HEK293T (cell line): ENCODE measurements around the gene SLC10A4.
"Not testable (repeated sequence)": the region's sequence is repeated elsewhere in the genome, so short reads cannot be mapped to it uniquely, and the experiment has no call there.

Experiments used
- CTCF ChIA-PET: fragments of 350-600 bp; formaldehyde crosslinking; extraction: SDS; loops from one replicate; lab custom pipeline; 2021; ENCODE audit warnings: antibody characterized with exemption, inconsistent platforms; lab: Yijun Ruan, JAX
- POLR2A ChIA-PET: fragments of 350-600 bp; formaldehyde crosslinking; extraction: SDS; loops from one replicate; lab custom pipeline; 2020; ENCODE audit warnings: antibody characterized with exemption, inconsistent platforms; lab: Yijun Ruan, JAX
- DNase-seq: peaks from one replicate; pipeline ENCODE4 v3.0.0; 2012; ENCODE audit warnings: mixed read lengths; ENCODE audit errors: extremely low spot score
- ARNT ChIP-seq: fragments of 450-650 bp; IDR thresholded peaks from 2 replicates; pipeline ENCODE4 v1.6.1; 2017; ENCODE audit warnings: mild to moderate bottlenecking
- BHLHE40 ChIP-seq: fragments of 450-650 bp; IDR thresholded peaks from 2 replicates; pipeline ENCODE4 v1.6.1; 2016; ENCODE audit warnings: mild to moderate bottlenecking, moderate library complexity, borderline replicate concordance
- CTBP1 ChIP-seq: fragments of 450-650 bp; IDR thresholded peaks from 2 replicates; pipeline ENCODE4 v1.6.1; 2016; ENCODE audit warnings: borderline replicate concordance
- ELF4 ChIP-seq: fragments of 450-650 bp; IDR thresholded peaks from 2 replicates; pipeline ENCODE4 v1.6.1; 2017; ENCODE audit warnings: antibody characterized with exemption
- FOXA1 ChIP-seq: fragments of 450-650 bp; IDR thresholded peaks from 2 replicates; pipeline ENCODE4 v1.6.1; 2016; ENCODE audit warnings: mild to moderate bottlenecking
- FOXK2 ChIP-seq: fragments of 450-650 bp; IDR thresholded peaks from 2 replicates; pipeline ENCODE4 v1.6.1; 2016; ENCODE audit warnings: mild to moderate bottlenecking
- FOXM1 ChIP-seq: fragments of 450-650 bp; IDR thresholded peaks from 2 replicates; pipeline ENCODE4 v1.6.1; 2017; ENCODE audit warnings: mild to moderate bottlenecking, borderline replicate concordance
- HDGF ChIP-seq: fragments of 450-650 bp; IDR thresholded peaks from 2 replicates; pipeline ENCODE4 v1.6.1; 2017; ENCODE audit warnings: antibody characterized with exemption, borderline replicate concordance
- L3MBTL2 ChIP-seq: fragments of 450-650 bp; conservative IDR thresholded peaks from 2 replicates; pipeline ENCODE4 v1.6.1; 2016; ENCODE audit warnings: mild to moderate bottlenecking
- LEF1 ChIP-seq: fragments of 450-650 bp; IDR thresholded peaks from 2 replicates; pipeline ENCODE4 v1.6.1; 2017; ENCODE audit warnings: mild to moderate bottlenecking, borderline replicate concordance
- NFRKB ChIP-seq: fragments of 450-650 bp; IDR thresholded peaks from 2 replicates; pipeline ENCODE4 v1.6.1; 2016; ENCODE audit warnings: mild to moderate bottlenecking, moderate library complexity
- SP1 ChIP-seq: fragments of 450-650 bp; IDR thresholded peaks from 2 replicates; pipeline ENCODE4 v1.6.1; 2017
- SUZ12 ChIP-seq: fragments of 450-650 bp; IDR thresholded peaks from 2 replicates; pipeline ENCODE4 v1.6.1; 2016; ENCODE audit warnings: mild to moderate bottlenecking
- TARDBP ChIP-seq: fragments of 450-650 bp; IDR thresholded peaks from 2 replicates; pipeline ENCODE4 v1.6.1; 2016
- ZNF384 ChIP-seq: fragments of 450-650 bp; IDR thresholded peaks from 2 replicates; pipeline ENCODE4 v1.6.1; 2016
- TF ChIP-seq, protein P1 (sequence below): fragments of 450-650 bp; IDR thresholded peaks from 2 replicates; pipeline ENCODE4 v1.6.1; 2016

Gene SLC10A4, protein sequence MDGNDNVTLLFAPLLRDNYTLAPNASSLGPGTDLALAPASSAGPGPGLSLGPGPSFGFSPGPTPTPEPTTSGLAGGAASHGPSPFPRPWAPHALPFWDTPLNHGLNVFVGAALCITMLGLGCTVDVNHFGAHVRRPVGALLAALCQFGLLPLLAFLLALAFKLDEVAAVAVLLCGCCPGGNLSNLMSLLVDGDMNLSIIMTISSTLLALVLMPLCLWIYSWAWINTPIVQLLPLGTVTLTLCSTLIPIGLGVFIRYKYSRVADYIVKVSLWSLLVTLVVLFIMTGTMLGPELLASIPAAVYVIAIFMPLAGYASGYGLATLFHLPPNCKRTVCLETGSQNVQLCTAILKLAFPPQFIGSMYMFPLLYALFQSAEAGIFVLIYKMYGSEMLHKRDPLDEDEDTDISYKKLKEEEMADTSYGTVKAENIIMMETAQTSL

DNA sequence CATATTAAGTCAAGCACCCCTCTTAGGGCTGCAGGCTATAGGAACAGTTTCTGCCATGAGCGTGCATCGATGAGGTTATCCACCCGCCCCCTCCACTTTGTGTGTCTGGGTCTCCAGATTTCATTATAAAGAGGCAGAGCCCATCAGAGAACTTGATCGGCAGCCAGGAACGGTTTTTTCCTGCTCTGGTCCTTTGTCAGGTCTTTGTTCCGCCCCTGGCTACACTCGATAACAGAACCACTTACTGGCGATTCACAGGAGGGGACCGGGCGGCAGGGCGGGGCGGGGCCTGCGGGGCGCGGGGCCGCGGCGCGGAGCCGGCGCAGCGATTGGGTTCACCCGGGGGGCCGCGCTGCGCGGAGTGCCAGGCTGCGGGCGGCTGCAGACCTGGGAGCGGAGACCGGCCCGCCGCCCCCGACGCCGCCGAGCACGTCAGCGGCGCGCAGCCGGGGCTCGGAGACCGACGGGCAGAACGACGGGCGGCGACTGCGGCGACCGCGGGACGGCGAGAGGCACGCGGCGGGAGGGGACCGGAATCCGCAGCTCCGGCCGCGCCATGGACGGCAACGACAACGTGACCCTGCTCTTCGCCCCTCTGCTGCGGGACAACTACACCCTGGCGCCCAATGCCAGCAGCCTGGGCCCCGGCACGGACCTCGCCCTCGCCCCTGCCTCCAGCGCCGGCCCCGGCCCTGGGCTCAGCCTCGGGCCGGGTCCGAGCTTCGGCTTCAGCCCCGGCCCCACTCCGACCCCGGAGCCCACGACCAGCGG lies at the start of gene SLC10A4:
Gene SLC10A4, plus strand, starts transcription at position 338 of the 771 bp plus-strand sequence. Its CDS starts 219 bp downstream, at position 557.
- CTCF ChIA-PET: interaction anchor here (0.7 to 1.1 kb wide), 2 partner anchors 10 to 165 kb away, joined by 3 read pairs; no protein-coding TSS in a partner anchor
- TF ChIP-seq ELF4 (no peak), ARNT (no peak), FOXK2 (no peak), BHLHE40 (no peak), NFRKB (no peak), ZNF384 (no peak), TARDBP (no peak), CTBP1 (no peak), L3MBTL2 (no peak), HDGF (no peak), FOXA1 (no peak), FOXM1 (no peak), SP1 (no peak)
- TF ChIP-seq, protein P1, sequence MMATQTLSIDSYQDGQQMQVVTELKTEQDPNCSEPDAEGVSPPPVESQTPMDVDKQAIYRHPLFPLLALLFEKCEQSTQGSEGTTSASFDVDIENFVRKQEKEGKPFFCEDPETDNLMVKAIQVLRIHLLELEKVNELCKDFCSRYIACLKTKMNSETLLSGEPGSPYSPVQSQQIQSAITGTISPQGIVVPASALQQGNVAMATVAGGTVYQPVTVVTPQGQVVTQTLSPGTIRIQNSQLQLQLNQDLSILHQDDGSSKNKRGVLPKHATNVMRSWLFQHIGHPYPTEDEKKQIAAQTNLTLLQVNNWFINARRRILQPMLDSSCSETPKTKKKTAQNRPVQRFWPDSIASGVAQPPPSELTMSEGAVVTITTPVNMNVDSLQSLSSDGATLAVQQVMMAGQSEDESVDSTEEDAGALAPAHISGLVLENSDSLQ: no peak
- POLR2A ChIA-PET: no interaction called here
- DNase-seq: peak; percentile 52

DNA sequence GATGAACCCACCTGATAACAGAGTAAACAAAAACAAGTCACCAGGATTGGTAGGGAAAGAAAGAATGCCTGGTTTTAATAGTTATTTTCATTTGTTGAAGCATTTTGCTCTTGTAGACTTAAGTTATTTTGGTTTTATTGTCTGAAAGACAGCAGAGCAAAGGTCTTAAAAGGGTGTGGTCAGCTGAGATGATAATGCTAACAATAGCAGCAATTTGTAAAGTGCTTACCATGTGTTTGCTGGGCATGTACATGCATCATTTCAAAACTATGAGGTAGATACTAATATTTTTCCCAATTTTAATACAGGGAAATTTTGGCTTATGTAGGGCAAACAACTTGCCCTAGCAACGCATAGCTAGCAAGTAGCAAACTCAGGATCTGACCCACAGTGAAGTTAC lies 46.8 kb upstream of the SLC10A4 start:
- CTCF ChIA-PET: no interaction called here
- POLR2A ChIA-PET: no interaction called here
- DNase-seq: no peak
- TF ChIP-seq ZNF384 (no peak), CTBP1 (no peak), HDGF (no peak), FOXK2 (no peak), SUZ12 (no peak), BHLHE40 (no peak), L3MBTL2 (no peak), FOXM1 (no peak)
- TF ChIP-seq, protein P1: no peak

DNA sequence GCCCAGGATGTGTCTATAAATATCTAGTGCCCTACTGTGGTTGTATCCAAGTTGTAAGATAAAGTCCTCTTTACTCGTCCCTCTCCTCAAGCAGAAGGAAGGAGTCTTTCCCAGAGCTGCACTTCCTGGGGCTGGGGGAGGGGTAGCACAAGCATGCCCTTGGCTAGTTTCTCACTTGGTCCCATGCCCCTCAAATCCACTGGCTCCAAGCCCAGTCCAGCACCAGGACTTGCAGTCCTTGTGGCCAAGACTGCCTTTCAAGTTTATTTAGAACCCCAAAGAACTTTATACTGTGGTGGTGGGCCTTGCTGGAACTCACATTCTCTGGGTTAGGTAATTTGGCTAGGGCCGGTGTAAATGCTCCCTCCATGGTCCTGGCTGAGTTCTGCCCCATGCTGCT lies 43.2 kb upstream of the SLC10A4 start:
- POLR2A ChIA-PET: no interaction called here
- CTCF ChIA-PET: no interaction called here
- DNase-seq: no peak
- TF ChIP-seq TARDBP (no peak), LEF1 (no peak), FOXM1 (no peak), ARNT (no peak), NFRKB (no peak), ZNF384 (no peak), FOXA1 (no peak), ELF4 (no peak), SP1 (no peak), CTBP1 (no peak), FOXK2 (no peak), BHLHE40 (no peak), L3MBTL2 (no peak), HDGF (no peak), SUZ12 (no peak)
- TF ChIP-seq, protein P1: no peak

- POLR2A ChIA-PET, CTCF ChIA-PET, DNase-seq: not testable (repeated sequence)
These were observed 42.2 kb upstream of the SLC10A4 start for GRCh38 chr4:48440914-48441313.

DNA sequence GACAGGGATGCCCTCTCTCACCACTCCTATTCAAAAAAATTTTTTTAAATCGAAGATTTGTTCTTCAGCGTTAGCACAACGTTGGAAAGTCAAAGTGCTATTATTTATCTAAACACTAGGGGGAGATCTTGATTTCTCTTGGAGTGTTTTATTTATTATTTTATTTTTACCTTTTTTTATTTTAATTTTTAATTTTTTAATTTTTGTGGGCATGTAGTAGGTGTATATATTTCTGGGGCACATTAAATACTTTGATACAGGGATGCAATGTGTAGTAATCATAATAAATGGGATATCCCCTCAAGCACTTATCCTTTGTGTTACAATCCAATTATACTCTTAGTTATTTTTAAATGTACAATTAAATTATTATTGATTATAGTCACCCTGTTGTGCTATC lies 37.4 kb upstream of the SLC10A4 start:
- CTCF ChIA-PET: no interaction called here
- POLR2A ChIA-PET: no interaction called here
- TF ChIP-seq LEF1 (no peak), FOXA1 (no peak), FOXM1 (no peak)
- DNase-seq: no peak

- DNase-seq: no peak
- CTCF ChIA-PET: no interaction called here
- TF ChIP-seq SP1 (no peak), SUZ12 (no peak), FOXM1 (no peak), BHLHE40 (no peak), ELF4 (no peak), ZNF384 (no peak), TARDBP (no peak), FOXA1 (no peak), CTBP1 (no peak)
- POLR2A ChIA-PET: no interaction called here
These were observed 36.5 kb upstream of the SLC10A4 start for GRCh38 chr4:48446642-48447041.
